ENCODE results near the gene NKX6-1.
A peak's percentile ranks its signal among the peaks of the same experiment; 100 is the strongest.

NKX6-1 gene

GRCh38 chr4:84503495-84504437 is 4.7 kb upstream of the NKX6-1 start:
- DNase-seq (ENCODE audit: low spot score in 2 of 2): peak; percentile 65 to 81
- H3K4me1 ChIP-seq: peaks cover 8% of the 10 kb centered on the region; the same call in 1 of the 2 replicates
- H3K27me3 ChIP-seq (ENCODE audit: low read depth): no peaks in the 10 kb centered on the region
- 0 out of 2 replicates have a peak, but pooled peaks cover 2% of the 10 kb centered on the region for H3K9me3 ChIP-seq
- in situ Hi-C loops (cut with MboI; ENCODE audit: low sequenced_read_pairs): loop anchor here (10.0 to 25.0 kb wide), 2 partner anchors 589 to 741 kb away; no protein-coding TSS in a partner anchor
- no peaks in the 10 kb centered on the region for H3K36me3 ChIP-seq (replicated peaks)
- no peak overlapping the region for H3K4me3 ChIP-seq

- Histone ChIP-seq H3K9me3 (0 out of 2 replicates have a peak, but pooled peaks cover 2% of the 10 kb centered on the region), H3K36me3 (replicated peaks) (no peaks in the 10 kb centered on the region; the same call in 1 of the 2 replicates), H3K27me3 (ENCODE audit: low read depth) (no peaks in the 10 kb centered on the region), H3K4me3 (no peak overlapping the region), H3K4me1 (peaks cover 8% of the 10 kb centered on the region; the same call in 1 of the 2 replicates)
- in situ Hi-C loops (cut with MboI; ENCODE audit: low sequenced_read_pairs): loop anchor here (10.0 to 25.0 kb wide), 2 partner anchors 588 to 741 kb away; no protein-coding TSS in a partner anchor
- no peak for DNase-seq (ENCODE audit: low spot score in 2 of 2)
These were observed 3.9 kb upstream of the NKX6-1 start for GRCh38 chr4:84502955-84503373.

- Histone ChIP-seq H3K36me3 (replicated peaks) (no peaks in the 10 kb centered on the region; the same call in 1 of the 2 replicates), H3K4me1 (peaks cover 8% of the 10 kb centered on the region; the same call in 1 of the 2 replicates), H3K4me3 (no peak overlapping the region), H3K27me3 (ENCODE audit: low read depth) (no peaks in the 10 kb centered on the region), H3K9me3 (0 out of 2 replicates have a peak, but pooled peaks cover 2% of the 10 kb centered on the region)
- DNase-seq (ENCODE audit: low spot score in 2 of 2): no peak
- in situ Hi-C loops (cut with MboI; ENCODE audit: low sequenced_read_pairs): loop anchor here (10.0 to 25.0 kb wide), 2 partner anchors 588 to 740 kb away; no protein-coding TSS in a partner anchor
These were observed 3.4 kb upstream of the NKX6-1 start for GRCh38 chr4:84502333-84502954.

GRCh38 chr4:84501721-84502267 is 2.7 kb upstream of the NKX6-1 start:
- peaks cover 1% of the 10 kb centered on the region; the same call in 1 of the 2 replicates for H3K36me3 ChIP-seq (replicated peaks)
- H3K9me3 ChIP-seq: 0 out of 2 replicates have a peak, but pooled peaks cover 2% of the 10 kb centered on the region
- H3K27me3 ChIP-seq (ENCODE audit: low read depth): no peaks in the 10 kb centered on the region
- H3K4me3 ChIP-seq: no peak overlapping the region
- no peak for DNase-seq (ENCODE audit: low spot score in 2 of 2)
- in situ Hi-C loops (cut with MboI; ENCODE audit: low sequenced_read_pairs): loop anchor here (10.0 to 25.0 kb wide), 2 partner anchors 587 to 739 kb away; no protein-coding TSS in a partner anchor
- H3K4me1 ChIP-seq: peaks cover 8% of the 10 kb centered on the region

GRCh38 chr4:84501202-84501503 is 2.1 kb upstream of the NKX6-1 start:
- Histone ChIP-seq H3K9me3 (0 out of 2 replicates have a peak, but pooled peaks cover 2% of the 10 kb centered on the region), H3K4me3 (no peak overlapping the region), H3K27me3 (ENCODE audit: low read depth) (no peaks in the 10 kb centered on the region), H3K36me3 (replicated peaks) (peaks cover 6% of the 10 kb centered on the region; the same call in 1 of the 2 replicates), H3K4me1 (peaks cover 12% of the 10 kb centered on the region)
- in situ Hi-C loops (cut with MboI; ENCODE audit: low sequenced_read_pairs): loop anchor here (10.0 to 25.0 kb wide), 2 partner anchors 586 to 739 kb away; no protein-coding TSS in a partner anchor
- DNase-seq (ENCODE audit: low spot score in 2 of 2): no peak

- Histone ChIP-seq H3K4me3 (no peak overlapping the region), H3K4me1 (peaks cover 14% of the 10 kb centered on the region), H3K36me3 (replicated peaks) (peaks cover 11% of the 10 kb centered on the region), H3K9me3 (0 out of 2 replicates have a peak, but pooled peaks cover 2% of the 10 kb centered on the region), H3K27me3 (ENCODE audit: low read depth) (no peaks in the 10 kb centered on the region)
- in situ Hi-C loops (cut with MboI; ENCODE audit: low sequenced_read_pairs): loop anchor here (10.0 to 25.0 kb wide), 2 partner anchors 586 to 738 kb away; no protein-coding TSS in a partner anchor
- DNase-seq (ENCODE audit: low spot score in 2 of 2): no peak
These were observed 1.5 kb upstream of the NKX6-1 start for GRCh38 chr4:84500386-84501201.

- H3K4me3 ChIP-seq: peak overlapping the region; percentile 57
- H3K4me1 ChIP-seq: peaks cover 14% of the 10 kb centered on the region
- DNase-seq (ENCODE audit: low spot score in 2 of 2): no peak
- in situ Hi-C loops (cut with MboI; ENCODE audit: low sequenced_read_pairs): no loop called here
- H3K9me3 ChIP-seq: 0 out of 2 replicates have a peak, but pooled peaks cover 2% of the 10 kb centered on the region
- H3K27me3 ChIP-seq (ENCODE audit: low read depth): no peaks in the 10 kb centered on the region
- peaks cover 20% of the 10 kb centered on the region for H3K36me3 ChIP-seq (replicated peaks)
These were observed 511 bp upstream of the NKX6-1 start for GRCh38 chr4:84499624-84499982.

GRCh38 chr4:84498203-84498934 is 723 bp downstream of the NKX6-1 start:
- in situ Hi-C loops (cut with MboI; ENCODE audit: low sequenced_read_pairs): no loop called here
- Histone ChIP-seq H3K9me3 (0 out of 2 replicates have a peak, but pooled peaks cover 2% of the 10 kb centered on the region), H3K36me3 (replicated peaks) (peaks cover 31% of the 10 kb centered on the region), H3K4me3 (peak overlapping the region; percentile 57), H3K4me1 (peaks cover 10% of the 10 kb centered on the region), H3K27me3 (ENCODE audit: low read depth) (no peaks in the 10 kb centered on the region)
- peak; percentile 20 to 56 for DNase-seq (ENCODE audit: low spot score in 2 of 2)

GRCh38 chr4:84497504-84498202 is 1.4 kb downstream of the NKX6-1 start:
- in situ Hi-C loops (cut with MboI; ENCODE audit: low sequenced_read_pairs): no loop called here
- 0 out of 2 replicates have a peak, but pooled peaks cover 2% of the 10 kb centered on the region for H3K9me3 ChIP-seq
- H3K4me3 ChIP-seq: peak overlapping the region; percentile 57
- peaks cover 36% of the 10 kb centered on the region for H3K36me3 ChIP-seq (replicated peaks)
- DNase-seq (ENCODE audit: low spot score in 2 of 2): peak in 1 of 2 experiments; percentile 33
- H3K27me3 ChIP-seq (ENCODE audit: low read depth): no peaks in the 10 kb centered on the region
- peaks cover 10% of the 10 kb centered on the region for H3K4me1 ChIP-seq

- Histone ChIP-seq H3K4me3 (peak overlapping the region; percentile 57), H3K4me1 (peaks cover 10% of the 10 kb centered on the region), H3K27me3 (ENCODE audit: low read depth) (no peaks in the 10 kb centered on the region), H3K36me3 (replicated peaks) (peaks cover 38% of the 10 kb centered on the region), H3K9me3 (0 out of 2 replicates have a peak, but pooled peaks cover 2% of the 10 kb centered on the region)
- DNase-seq (ENCODE audit: low spot score in 2 of 2): peak; percentile 11 to 63
- in situ Hi-C loops (cut with MboI; ENCODE audit: low sequenced_read_pairs): no loop called here
These were observed 2.2 kb downstream of the NKX6-1 start for GRCh38 chr4:84496706-84497503.

GRCh38 chr4:84496331-84496705 is 2.8 kb downstream of the NKX6-1 start:
- H3K4me3 ChIP-seq: peak overlapping the region; percentile 57
- peaks cover 38% of the 10 kb centered on the region for H3K36me3 ChIP-seq (replicated peaks)
- peak in 1 of 2 experiments; percentile 34 for DNase-seq (ENCODE audit: low spot score in 2 of 2)
- in situ Hi-C loops (cut with MboI; ENCODE audit: low sequenced_read_pairs): no loop called here
- H3K27me3 ChIP-seq (ENCODE audit: low read depth): no peaks in the 10 kb centered on the region
- 0 out of 2 replicates have a peak, but pooled peaks cover 2% of the 10 kb centered on the region for H3K9me3 ChIP-seq
- H3K4me1 ChIP-seq: peaks cover 10% of the 10 kb centered on the region
